ENCODE measurements around the gene TXNDC17.
"Not testable (repeated sequence)": the region's sequence is repeated elsewhere in the genome, so short reads cannot be mapped to it uniquely, and the experiment has no call there.

TXNDC17 gene

DNA sequence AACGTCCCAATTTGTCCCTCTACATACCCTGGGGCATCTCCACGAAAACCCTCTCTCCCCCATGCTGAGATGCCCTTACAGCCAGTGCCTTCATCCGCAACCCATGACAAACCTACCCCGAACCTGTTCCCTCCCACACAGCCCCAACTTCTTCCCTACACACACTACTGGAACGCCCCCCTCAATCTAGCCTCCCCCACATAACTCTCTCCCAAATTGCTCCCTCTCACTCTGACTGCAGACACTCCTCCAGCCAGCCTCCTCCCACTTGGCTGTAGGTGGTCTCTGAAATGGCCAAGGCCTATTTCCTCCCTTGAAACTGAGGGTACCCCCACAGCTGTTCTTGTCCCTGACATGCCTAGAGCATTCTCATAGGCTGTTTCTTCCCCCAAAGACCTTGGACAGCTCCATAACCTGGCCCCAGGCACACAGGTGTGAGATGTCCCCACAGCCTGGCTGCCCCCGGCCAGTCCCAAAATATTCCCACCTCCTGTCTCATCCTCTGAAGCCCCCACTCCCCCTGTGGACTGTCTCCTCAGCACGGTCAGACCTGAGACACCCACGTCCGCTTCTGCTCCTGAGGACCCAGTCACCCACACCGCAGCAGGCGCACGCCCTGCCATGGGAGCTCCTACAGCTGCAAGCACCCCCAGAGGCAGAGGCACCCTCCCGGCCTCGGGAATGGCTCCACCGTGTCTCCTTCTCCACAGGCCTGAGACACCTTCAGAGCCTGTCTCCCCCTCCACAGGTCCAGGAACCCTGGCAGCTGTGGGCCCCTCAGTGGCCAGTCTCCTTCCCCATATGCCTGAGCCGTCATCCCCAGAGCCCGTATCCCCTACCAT is 4.0 kb upstream of the TXNDC17 start:
- no peak for DNase-seq (ENCODE audit: low read depth in 2 of 2)

DNA sequence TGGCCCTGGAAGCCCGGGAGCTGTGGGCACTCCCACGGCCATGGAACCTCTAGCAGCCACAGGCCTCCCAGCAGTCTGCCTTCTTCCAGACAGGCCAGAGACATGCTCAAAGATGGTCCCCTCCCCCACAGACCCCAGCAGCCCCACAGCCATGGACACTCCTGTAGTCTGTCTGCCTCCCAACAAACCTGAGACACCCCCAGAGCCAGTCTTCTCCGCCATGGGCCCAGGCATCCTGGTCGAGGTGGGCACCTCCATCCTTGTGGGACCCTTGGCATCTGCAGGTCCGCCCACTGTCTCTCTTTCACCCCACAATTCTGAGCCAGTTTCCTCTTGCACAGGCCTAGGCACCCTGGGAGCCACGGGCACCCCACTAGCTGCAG is 3.4 kb upstream of the TXNDC17 start:
- no peak for DNase-seq (ENCODE audit: low read depth in 2 of 2)

DNA sequence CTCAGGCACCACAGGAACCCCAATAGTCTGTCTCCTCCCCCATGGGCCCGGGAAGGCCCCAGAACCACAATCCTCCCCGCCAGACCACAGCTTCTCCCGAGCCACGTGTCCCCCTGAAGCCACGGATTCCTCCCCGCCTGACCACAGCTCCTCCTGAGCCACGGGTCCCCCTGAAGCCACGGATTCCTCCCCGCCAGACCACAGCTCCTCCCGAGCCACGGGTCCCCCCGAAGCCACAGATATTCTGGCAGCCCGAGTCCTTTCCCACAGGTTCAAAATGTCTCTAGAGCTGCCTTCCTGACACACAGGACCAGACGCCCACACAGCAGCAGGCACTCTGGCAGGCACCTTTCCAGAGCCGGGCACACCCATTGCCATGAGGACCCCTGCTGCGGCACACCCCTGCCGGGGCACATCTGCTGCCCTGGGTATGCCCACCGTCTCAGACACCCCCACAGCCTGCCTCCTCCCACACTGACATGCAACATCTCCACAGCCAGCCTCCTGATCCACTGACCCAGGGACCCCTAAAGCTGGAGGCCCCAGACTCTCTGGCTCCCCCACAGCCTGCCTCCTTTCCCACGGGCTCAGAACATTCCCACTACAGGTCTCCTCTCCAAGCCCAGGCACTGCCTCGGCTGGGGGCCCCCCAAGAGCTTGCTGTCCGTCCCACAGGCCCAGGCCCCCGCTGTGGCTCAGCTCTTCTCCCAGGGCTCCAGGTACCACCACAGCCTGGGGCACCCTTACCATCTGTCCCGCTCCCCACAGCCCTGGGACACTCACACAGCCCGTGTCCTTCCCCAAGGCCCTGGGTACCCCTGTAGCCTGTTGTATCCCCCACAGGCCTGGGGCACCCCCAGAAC is 2.6 kb upstream of the TXNDC17 start:
- no peak for DNase-seq (ENCODE audit: low read depth in 2 of 2)

DNA sequence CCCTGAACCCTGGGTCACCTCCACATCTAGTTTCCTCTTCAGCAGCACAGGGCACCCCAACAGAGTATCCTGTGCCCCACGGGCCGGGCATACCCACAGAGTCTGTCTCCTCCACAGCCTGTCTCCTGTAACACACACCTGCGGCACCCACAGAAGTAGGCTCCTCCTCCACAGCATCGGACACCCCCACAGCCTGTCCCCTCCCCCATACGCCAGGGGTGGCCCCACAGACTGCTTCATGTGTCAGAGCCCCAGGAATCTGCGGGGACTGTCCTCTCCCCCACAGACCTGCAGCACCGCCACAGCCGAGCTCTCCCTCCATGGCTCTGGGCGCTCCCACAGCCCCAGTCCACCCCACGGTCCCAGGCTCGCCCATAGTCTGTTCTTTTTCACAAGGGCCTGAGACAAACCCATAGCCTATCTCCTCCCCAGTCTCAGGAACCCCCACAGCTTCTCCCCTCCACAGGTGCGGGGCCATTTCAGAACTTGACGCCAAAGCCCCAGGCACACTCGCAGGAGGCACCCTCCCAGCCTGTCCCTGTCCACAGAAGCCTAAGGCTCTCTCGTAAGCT is 1.8 kb upstream of the TXNDC17 start:
- DNase-seq (ENCODE audit: low read depth in 2 of 2) = no peak

DNA sequence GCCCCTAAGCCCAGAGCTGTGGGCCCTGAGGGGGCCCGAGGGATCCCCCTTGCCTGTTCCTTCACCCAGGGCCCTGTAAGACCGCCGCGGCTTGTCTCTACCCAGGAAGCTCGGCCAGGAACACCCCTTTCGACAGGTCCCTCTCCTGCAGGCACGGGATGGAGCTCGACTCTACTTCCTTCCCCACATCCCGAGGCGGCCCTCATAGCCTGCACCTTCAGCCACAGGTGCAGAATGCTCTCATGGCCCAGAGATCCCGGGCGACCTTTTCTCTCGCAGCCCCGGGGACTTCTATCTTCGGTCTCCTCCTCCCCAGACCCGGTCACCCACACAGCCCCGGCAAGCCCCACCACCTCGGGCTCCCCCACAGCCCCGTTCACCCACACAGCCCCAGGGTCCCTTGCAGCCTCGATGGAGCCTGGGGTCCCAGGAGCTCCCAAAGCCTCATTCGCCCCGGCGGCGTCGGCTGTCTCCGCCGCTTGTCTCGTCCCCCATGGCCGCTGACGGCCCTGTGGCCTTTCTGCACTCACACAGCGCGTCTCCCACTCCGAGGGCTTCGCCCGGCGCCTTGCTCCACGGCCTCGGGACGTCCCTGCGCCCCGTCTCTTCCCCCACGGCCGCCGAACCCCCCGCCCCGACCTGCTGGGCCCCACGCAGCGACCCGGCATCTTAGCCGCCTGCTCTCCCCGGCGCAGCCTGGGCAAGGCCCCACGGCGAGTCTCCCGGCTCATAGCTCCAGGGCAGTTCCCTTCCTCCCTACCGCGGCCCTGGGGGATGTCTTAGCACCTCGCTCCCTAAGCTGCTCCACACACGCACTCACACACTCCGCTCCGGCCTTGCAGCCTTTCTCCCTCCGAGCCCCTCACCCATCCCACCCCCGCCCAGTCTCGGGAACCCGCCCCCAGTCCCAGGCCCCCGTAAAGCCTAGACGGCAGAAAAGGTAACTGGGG is 999 bp upstream of the TXNDC17 start:
- no peak for DNase-seq (ENCODE audit: low read depth in 2 of 2)

DNA sequence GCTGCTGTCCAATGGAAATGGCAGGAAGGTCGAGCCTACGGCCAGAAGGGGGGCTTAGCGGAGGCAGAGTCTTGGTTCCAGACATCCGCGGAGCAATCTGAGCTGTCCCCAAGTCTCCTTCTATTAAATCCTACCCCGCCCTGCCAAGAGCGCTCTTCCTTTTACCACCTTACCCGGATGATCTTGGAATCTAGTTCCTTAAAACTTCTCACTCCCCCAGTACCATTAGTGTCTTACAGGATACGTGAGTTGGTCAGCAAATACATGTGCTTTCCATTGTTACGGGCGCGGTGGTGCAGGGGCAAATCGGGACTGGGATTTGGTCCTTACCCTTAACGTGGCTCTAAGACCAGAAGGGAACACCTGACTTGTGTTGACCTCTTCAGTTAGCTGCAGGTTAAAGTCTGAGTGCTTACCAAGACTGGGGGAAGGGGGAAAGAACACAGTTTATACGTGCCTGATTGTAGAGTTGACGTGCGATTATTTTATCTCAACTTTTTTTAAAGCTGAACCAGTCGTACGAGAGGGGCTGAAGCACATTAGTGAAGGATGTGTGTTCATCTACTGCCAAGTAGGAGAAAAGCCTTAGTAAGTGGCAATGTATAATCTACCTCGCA is 495 bp downstream of the TXNDC17 start:
- DNase-seq (ENCODE audit: low read depth in 2 of 2) = no peak

DNA sequence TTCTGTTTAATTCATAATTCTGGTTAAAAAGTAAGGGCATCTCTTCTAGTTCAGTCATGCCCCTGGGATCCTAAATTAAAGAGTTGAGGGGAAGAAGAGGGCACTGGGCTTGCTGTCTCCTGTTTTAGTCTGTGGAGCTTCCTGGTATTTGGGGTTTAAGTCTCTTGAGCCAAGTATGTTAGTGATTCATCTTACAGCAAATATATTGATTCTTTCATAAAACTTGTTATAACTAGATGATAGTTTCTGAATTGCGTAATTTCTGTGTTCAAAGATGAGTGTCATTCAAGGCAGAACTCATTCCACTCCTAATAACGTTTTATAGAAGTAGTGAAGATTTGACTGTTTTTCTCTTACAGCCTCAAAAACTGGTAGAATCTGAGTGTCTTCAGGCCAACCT is 1.7 kb downstream of the TXNDC17 start:
- no peak for DNase-seq (ENCODE audit: low read depth in 2 of 2)

DNA sequence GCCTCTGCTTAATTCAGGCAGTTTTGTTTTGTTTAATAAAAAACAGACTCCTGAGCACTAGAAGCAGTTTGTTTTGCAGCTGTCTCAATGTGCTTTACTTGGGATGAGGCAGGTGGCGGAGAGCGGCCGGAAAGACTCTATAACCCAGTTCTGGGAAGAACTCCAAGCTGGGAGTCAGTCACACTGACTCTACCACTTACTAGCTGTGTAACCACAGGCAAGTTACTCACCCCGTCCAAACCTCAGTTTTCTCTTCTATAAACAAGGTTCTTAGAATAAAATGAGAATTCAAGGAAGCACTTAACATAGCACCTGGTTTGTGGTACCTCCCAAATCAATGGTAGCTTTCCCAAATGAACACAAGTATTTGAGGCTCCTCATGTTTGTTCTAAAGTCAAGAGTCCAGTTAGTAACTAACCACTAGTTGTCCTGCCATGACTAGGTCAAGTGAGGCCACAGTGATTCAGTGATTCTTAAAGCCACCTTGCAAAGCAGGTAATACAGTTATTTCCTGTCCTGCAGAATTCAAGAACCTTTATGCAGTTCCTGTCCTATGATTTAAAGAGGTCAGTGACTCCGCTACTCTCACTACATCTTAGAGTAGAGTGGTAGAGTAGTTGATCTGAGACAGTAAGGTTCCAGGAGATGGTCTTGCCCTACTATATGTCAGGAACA is 2.7 kb downstream of the TXNDC17 start:
- no peak for DNase-seq (ENCODE audit: low read depth in 2 of 2)

DNA sequence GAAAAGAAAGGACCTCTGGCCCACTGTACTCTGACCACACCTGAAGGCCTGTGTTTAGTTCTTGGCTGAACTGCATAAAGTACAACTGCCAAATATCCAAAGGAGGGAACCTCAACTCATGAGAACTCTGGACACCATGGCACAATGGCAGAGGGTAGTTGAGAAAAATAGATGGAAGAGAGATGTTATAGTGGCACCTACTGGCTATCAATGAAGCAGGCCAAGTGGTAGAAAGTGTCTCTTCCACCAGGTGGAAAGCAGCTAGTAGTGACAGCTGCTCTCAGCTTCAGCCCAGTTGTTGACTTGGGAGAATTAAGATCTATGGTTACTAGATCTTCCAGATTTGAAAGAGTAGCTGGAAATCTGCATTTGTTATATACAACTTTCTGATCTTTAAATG is 7.3 kb downstream of the TXNDC17 start:
- no peak for DNase-seq (ENCODE audit: low read depth in 2 of 2)

DNA sequence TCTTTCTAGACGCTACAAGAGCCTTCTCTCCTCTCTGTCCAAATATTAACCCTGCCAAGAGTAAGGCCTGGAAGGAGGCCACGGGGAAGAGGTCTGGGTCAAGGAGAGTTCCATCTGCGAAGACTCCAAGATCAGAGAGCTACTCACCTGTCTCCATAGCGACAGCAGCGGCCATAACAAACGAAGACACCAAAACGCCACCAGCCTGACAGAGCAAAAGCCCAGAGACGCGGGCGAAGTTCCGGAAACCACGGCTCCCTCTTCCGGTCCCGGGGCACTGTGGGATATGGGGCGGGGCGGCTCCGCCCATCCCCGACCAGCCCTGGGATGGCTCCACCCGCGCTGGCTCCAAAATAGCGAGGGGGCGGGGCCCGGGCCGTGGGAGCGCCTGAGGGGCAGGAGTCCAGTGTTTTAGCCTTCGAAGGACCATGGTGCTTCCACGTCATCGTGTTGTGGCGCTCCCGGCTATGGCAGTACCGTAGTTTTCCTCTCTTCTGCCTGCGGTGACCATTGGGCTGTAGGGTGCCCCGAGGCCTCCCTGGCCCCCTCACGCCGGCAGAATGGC is 10.6 kb downstream of the TXNDC17 start, which contains the start of the genes C17orf100 and MED31:
TSS of gene C17orf100 (plus strand) at position 409 of the 565 bp plus-strand sequence. CDS start at position 561, 152 bp downstream.
TSS of gene MED31 (minus strand) at position 252 of the 565 bp plus-strand sequence. CDS start at position 175, 77 bp downstream.
- DNase-seq (ENCODE audit: low read depth in 2 of 2) = peak; percentile 91 to 94

DNA sequence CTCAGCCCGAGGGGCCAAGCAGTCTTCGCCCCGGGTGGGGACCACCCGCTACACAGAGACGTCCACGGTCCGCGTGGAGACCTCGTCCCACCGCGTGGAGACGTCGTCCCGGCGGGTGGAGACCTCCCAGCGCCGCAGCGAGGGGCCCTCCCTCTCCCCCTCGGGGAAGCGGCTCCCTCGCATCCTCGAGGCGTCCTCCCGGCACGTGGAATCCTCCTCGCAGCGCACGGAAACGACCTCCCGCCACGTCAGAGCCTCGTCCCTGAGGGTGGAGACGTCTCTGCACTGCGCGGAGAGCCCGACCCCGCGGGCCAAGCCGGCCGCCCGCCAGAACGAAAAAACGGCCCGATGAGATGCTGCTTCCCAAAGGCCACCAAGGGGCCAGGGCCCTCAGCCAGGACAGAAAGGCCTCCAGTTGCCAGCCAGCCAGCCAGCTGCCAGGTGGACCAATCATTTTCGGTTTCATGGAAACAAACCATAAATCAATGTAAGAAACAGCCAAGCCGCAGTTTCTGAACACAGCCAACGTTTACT is 11.1 kb downstream of the TXNDC17 start:
- DNase-seq (ENCODE audit: low read depth in 2 of 2) = no peak

DNA sequence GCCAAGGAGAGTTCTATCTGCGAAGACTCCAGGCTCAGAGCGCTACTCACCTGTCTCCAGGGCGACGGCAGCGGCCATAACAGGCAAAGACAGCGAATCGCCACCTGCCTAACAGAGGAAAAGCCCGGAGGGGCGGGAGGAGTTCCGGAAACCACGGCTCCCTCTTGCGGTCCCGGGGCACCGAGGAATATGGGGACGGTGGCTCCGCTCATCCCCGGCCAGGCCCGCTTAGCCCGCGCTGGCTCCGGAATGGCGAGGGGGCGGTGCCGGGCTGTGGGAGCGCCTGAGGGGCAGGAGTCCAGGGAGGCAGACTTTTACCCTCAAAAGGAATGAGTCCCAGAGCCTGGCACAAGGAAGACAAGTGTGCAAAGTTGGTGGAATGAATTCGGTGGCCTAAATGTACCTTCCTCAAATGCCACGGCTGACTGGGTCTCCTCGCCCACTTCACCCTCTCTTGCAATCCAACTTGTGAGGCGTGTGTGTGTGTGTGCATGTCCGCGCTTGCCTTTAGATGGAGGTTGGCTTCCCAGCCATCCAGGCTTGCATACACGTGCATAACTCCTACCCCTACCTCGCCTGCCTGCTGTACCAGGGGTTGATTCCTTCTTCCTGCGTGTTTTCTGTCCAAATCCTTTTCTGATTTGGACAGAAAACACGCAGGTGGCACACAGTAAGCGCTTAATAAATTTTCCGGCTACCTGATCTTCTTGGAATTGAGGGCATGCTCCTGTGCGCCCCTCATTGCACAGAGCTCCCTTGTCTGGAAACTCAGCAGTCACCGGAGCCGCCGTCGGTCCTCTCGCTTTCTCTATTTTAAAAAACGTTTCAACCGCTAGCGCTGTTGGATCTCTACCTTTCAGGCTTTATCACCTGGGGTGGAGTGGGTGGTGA is 14.2 kb downstream of the TXNDC17 start:
- DNase-seq (ENCODE audit: low read depth in 2 of 2) = no peak

DNA sequence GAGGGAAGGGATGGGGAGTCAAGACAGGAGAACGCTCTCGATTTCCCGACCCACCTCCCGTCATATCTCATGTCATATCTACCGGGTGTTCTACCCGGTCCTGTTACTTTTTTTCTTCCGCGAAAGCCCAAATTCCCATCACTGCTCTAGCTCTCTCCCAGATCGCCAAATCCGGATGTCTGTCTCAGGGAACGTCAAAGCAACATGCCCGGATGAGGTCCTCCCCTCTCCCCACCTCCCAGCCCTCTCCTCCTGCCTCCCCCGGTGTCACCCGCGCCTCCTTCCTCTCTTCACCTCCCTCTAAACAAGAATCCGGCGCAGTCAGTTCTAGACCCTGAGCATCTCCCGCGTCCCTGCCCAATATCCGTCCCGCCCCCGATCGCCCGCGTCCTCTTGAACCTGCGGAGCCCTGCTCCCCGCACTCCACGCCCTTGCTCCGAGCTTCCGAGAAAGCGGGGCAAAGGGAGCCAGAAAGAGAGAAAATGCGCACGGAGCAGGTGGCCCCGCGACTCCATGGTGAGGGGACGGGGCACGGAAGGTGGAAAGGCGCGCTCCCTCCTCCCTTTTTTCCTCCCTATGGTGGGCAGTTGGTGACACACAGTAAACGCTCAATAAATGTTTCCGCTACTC is 15.0 kb downstream of the TXNDC17 start:
- DNase-seq (ENCODE audit: low read depth in 2 of 2) = not testable (repeated sequence)

DNA sequence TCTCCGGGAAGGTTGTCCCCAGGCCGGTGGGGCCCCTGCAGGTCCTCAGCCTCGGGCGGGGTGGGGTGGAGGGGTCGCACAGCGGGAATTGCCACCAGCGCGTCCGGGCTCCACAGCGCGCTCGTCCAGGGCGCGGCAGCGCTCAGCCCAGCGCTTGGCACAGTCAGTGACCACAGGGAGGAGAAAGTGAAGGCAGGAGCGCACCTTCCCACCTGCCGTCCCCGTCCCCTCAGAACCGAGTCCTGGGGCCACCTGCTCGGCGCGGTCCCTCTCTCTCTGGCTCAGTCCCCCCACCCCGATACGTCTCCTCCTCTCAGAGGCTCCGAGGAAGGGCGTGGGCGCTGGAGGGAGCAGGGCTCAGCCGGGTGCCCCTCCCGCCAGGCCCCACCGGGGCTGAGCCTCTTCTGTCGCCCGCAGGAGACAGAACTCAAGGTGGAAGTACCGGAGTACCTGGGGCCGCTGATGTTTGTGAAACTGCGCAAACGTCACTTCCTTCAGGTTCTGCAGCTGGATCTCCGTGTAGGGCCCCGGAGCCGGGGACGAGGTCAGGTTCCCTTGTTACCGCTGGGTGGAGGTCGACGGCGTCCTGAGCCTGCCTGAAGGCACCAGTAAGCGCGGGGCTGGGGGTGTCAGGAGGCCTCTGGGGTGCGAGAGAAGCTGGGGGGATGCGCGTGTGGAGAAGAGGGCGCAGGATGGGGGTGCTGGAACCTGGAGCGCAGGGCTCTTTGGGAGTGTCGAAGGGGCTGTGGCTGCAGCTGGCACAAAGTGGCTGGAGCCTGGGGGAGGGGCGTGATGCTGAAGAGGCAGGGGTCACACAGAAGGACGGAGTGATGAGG is 16.2 kb downstream of the TXNDC17 start:
- DNase-seq (ENCODE audit: low read depth in 2 of 2) = peak; percentile 44 to 51

DNA sequence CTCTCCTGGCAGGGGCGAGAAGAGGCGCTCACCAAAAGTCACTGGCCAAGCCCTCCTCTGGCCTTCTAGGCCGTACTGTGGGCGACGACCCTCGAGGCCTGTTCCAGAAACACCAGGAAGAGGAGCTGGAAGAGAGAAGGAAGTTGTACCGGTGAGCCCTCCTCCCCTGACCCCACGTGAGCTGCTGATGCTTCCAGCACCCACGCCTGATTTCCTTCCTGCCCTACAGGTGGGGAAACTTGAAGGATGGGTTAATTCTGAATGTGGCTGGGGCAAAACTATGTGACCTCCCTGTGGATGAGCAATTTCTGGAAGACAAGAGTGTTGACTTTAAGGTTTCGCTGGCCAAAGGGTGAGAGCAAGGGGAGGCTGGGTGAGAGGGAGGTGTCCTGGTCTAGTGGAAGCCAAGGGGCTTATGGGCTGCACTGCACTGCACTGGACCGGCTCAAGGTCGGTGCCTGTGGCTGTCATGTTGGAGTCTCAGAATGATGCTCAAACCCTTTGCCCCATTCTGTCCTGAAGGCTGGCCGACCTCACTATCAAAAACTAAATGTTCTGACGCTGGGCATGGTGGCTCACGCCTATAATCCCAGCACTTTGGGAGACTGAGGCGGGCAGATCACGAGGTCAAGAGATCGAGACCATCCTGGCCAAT is 16.9 kb downstream of the TXNDC17 start:
- no peak for DNase-seq (ENCODE audit: low read depth in 2 of 2)

DNA sequence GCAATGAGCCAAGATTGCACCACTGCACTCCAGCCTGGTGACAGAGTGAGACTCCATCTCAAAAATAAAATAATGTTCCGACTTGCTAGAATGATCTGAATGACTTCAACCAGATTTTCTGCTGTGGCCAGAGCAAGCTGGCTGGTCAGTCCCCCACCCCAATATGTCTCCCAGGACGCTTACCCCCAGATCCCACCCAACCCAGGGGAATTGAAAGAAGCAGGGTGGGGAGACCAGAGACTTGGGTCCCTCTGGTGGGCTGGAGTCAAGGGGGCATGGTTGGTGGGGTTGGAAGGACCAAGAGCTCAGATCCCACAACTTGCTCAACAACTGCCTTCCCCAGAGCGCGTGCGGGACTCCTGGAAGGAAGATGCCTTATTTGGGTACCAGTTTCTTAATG is 17.6 kb downstream of the TXNDC17 start:
- DNase-seq (ENCODE audit: low read depth in 2 of 2) = not testable (repeated sequence)

DNA sequence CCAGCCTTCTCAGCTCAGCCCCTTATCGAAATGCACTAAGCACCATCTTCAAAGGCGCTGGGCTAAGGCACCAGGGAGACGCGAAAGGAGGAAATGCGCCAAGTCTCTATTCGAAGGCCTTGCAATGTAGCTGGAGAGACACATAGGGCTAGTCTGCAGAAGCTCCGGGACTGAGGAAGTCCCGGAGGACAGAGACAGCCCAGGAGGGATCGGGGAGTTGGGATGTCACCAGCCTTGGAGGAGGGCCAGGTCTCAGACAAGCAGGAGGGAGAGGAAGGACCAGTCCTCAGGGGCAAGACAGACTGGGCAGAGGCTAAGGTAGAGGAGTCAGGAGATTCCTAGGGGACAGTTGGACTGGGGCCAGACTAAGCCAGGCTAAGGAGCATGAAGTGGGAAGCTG is 19.2 kb downstream of the TXNDC17 start:
- DNase-seq (ENCODE audit: low read depth in 2 of 2) = no peak

All from stimulated activated CD4-positive, alpha-beta T cell treated with anti-CD3 and anti-CD28 coated beads, Interleukin-15, amount 100 ng/mL, for 48 hours (primary cell).